Measurements from ENCODE around the gene SMIM23.

Gene SMIM23

GRCh38 chr5:171785517-171785916, at the start of gene SMIM23:
Gene SMIM23, plus strand, starts transcription at chr5:171785817. Its CDS starts 55 bp downstream, at chr5:171785872.
- DNase-seq, result no peak

- DNase-seq, result no peak
Measured at GRCh38 chr5:171736976-171737891, 48.4 kb upstream of the SMIM23 start.

- no peak for DNase-seq
Measured at GRCh38 chr5:171738501-171738900, 47.1 kb upstream of the SMIM23 start.

- DNase-seq, result no peak
Measured at GRCh38 chr5:171739271-171739670, 46.3 kb upstream of the SMIM23 start.

GRCh38 chr5:171743436-171744076, 42.1 kb upstream of the SMIM23 start:
- DNase-seq, result no peak

- DNase-seq, result no peak
Measured at GRCh38 chr5:171744264-171744663, 41.4 kb upstream of the SMIM23 start.

GRCh38 chr5:171744882-171745281, 40.7 kb upstream of the SMIM23 start:
- DNase-seq, result no peak

- DNase-seq, result no peak
Measured at GRCh38 chr5:171745602-171746001, 40.0 kb upstream of the SMIM23 start.

- no peak for DNase-seq
Measured at GRCh38 chr5:171747061-171747859, 38.4 kb upstream of the SMIM23 start.

GRCh38 chr5:171748720-171749119, 36.9 kb upstream of the SMIM23 start:
- no peak for DNase-seq

GRCh38 chr5:171749365-171749764, 36.3 kb upstream of the SMIM23 start:
- DNase-seq, result no peak

GRCh38 chr5:171750311-171750788, 35.3 kb upstream of the SMIM23 start:
- peak; percentile 31 for DNase-seq

GRCh38 chr5:171755354-171755821, 30.2 kb upstream of the SMIM23 start:
- DNase-seq, result no peak

GRCh38 chr5:171757853-171758535, 27.6 kb upstream of the SMIM23 start:
- DNase-seq, result no peak

GRCh38 chr5:171759777-171760176, 25.8 kb upstream of the SMIM23 start:
- DNase-seq, result no peak

GRCh38 chr5:171762021-171762608, 23.5 kb upstream of the SMIM23 start:
- DNase-seq, result no peak

GRCh38 chr5:171762903-171763302, 22.7 kb upstream of the SMIM23 start:
- no peak for DNase-seq

GRCh38 chr5:171764265-171764664, 21.4 kb upstream of the SMIM23 start:
- no peak for DNase-seq

GRCh38 chr5:171766875-171767274, 18.7 kb upstream of the SMIM23 start:
- DNase-seq, result no peak

GRCh38 chr5:171770153-171770552, 15.5 kb upstream of the SMIM23 start:
- no peak for DNase-seq

GRCh38 chr5:171771856-171772255, 13.8 kb upstream of the SMIM23 start:
- no peak for DNase-seq

GRCh38 chr5:171773106-171773505, 12.5 kb upstream of the SMIM23 start:
- no peak for DNase-seq
